C4-2B (cell line): Measurements from ENCODE around the gene RELL2.

ENCODE experiments used
- H3K27ac ChIP-seq: fragments of 450-650 bp; 2 replicates; pipeline ENCODE4 v1.5.1; 2017
- ZFX ChIP-seq: fragments of 450-650 bp; IDR thresholded peaks from 2 replicates; pipeline ENCODE4 v1.6.1; 2017
- TF ChIP-seq, protein P1 (sequence below): fragments of 450-650 bp; conservative IDR thresholded peaks from 2 replicates; pipeline ENCODE4 v1.5.1; 2017; ENCODE audit warnings: mild to moderate bottlenecking

The RELL2 gene

GRCh38 chr5:141681295-141681694, 44.5 kb downstream of the RELL2 start:
- no peak for TF ChIP-seq ZFX
- TF ChIP-seq, protein P1, sequence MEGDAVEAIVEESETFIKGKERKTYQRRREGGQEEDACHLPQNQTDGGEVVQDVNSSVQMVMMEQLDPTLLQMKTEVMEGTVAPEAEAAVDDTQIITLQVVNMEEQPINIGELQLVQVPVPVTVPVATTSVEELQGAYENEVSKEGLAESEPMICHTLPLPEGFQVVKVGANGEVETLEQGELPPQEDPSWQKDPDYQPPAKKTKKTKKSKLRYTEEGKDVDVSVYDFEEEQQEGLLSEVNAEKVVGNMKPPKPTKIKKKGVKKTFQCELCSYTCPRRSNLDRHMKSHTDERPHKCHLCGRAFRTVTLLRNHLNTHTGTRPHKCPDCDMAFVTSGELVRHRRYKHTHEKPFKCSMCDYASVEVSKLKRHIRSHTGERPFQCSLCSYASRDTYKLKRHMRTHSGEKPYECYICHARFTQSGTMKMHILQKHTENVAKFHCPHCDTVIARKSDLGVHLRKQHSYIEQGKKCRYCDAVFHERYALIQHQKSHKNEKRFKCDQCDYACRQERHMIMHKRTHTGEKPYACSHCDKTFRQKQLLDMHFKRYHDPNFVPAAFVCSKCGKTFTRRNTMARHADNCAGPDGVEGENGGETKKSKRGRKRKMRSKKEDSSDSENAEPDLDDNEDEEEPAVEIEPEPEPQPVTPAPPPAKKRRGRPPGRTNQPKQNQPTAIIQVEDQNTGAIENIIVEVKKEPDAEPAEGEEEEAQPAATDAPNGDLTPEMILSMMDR: no peak
- H3K27ac ChIP-seq: peak overlapping the region; percentile 29

DNA sequence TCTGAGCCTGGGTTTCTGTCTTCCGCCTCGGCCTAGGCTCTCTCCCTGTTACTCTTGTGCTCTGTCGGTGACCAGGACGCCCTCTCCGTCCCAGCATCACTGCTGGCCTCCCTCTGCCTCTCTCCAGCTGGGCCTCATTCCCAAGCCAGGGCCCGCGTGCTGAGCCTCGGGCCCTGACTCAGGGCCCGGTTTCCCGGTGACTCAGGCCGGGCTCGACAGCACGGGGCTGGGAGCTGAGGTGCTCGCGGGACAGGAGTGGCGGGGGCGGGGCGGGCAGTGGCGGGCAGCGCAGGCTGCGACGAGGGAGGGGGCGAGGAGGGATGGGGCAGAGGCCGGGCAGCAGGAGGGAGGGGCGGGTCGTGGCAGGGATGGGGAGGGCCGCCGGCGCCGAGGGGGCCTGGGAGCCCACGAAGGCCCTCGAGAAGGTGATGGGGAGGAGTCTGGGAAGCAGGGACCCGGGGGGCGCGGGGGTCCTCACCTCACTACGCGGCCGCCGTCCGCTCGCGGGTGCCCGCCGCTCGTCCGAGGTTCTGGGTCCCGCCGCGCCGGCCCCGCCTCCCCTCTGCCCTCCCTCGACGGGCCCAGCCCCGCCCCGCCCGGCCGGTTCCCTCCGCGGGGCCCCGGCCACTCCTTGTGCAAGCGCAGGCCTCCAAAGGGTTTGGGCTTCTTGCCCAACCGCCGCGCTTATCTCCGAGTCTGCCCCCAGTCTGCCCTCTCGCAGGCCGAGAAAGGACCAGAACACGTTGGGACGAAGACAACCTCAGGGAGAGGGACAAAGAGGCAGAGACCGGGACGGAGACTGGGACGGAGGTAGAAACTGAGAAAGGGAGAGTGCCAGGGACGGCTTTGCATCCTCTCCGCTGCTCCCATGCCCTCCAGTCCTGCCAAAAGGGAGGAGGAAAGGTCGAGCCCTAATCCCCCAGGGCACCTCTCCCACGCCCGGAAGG, 45.2 kb downstream of the RELL2 start, which contains the start of gene ARAP3:
TSS of gene ARAP3 (minus strand) at position 536 of the 947 bp plus-strand sequence. CDS start 1,744 bp downstream, outside the sequence.
- peak within 1 kb of the TSS; percentile 29 for H3K27ac ChIP-seq
- no peak for TF ChIP-seq ZFX
- TF ChIP-seq, protein P1: no peak

DNA sequence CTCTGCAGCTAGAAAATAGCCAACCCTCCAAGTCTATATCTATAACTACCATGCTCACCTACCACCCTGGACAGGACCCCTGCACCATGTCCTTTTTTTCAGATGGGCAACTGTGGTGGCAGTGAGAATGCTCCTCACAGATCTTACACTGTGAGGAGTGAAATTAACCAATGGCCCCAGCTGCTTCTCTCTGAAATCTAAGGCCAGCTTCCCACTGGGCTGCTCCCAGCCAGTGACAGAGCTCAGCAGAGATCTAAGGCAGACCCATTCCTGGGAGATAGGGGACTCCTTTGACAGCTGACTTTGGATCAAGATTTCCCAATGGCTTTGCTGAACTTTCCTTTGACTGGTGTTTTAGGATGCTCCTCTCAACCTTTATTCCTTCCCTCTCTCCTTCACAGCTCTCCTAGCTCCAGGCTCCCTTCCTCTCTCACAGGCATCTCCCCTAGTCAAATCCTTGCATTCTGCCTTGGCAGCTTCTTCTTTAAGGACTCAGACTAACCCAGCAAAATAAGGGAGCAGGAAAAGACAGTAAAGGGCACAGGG, 46.9 kb downstream of the RELL2 start:
- H3K27ac ChIP-seq: no peak overlapping the region
- no peak for TF ChIP-seq ZFX
- TF ChIP-seq, protein P1: no peak

DNA sequence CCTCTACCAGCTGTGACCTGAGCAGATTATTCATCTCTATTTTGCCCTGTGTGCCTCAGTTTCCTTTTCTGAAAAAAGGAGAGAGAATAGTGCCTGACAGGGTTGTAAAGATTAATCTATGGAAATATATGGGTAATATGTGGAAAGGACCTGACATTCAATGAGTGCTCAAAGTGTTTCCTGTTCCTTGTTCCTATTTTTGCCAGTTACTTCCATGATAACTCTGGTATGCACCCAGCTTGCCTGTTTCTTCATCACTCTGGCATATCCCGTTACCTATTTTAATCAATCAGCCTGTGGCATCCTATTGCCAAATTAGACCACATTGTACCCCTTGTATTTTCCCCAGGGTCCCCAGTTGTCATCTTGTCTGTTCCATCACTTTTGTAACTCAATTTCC, 48.8 kb downstream of the RELL2 start:
- no peak for TF ChIP-seq ZFX
- TF ChIP-seq, protein P1: no peak
- H3K27ac ChIP-seq: no peak overlapping the region

- TF ChIP-seq, protein P1: no peak
- no peak for TF ChIP-seq ZFX
- H3K27ac ChIP-seq: no peak overlapping the region
Measured at GRCh38 chr5:141686648-141687416, 50.0 kb downstream of the RELL2 start.
